ENCODE measurements around the gene TSPYL1. TPM values are rescaled to one million over a fixed set of nuclear protein-coding genes. Genes with fewer than 3 reads are reported as not detected.

Gene TSPYL1
- total and polyA plus RNA-seq, 2 of the 8 experiments (the other 6 are each of a cell fraction or from before 2014, with no cell fraction given), result 33.2 to 79.1 TPM

DNA sequence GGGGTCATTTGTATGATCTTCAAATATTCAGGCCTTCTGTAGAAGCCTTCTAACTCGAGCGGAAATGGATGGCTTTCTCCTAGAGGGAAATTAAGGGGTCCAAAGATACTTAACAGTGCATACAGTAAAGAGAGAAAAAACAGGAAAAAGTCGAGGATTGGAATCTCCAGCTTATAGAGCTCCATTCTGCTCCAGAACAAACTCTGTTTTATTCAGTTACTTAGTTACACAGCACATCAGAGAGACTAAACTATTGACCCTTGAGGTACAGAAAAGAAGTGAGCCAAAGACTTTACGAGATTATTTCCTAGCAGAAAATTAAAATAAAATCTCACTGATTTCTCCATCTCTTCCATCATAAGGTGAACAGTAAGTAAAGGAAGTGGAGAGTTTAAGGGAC, 47.3 kb upstream of the TSPYL1 start:
- Histone ChIP-seq H3K36me3 (ENCODE audit: control insufficient read depth in 2 of 4, insufficient read depth in 4 of 4, low read length in 3 of 4) (no peaks in the 10 kb centered on the region), H3K27ac (ENCODE audit: low read depth, low read length) (no peak overlapping the region), H2BK120ac (replicated peaks; ENCODE audit: low read depth, low read length) (peak overlapping the region; percentile 38), H2BK20ac (ENCODE audit: low read length) (peak overlapping the region; percentile 75; the same call in 1 of the 2 replicates), H3K9ac (replicated peaks in 1 of 4; ENCODE audit: extremely low read depth in 1 of 4, low read depth in 3 of 4, low read length in 3 of 4) (no peak overlapping the region), H3K4me2 (ENCODE audit: insufficient read depth in 1 of 2, low read depth in 2 of 2, low read length in 2 of 2) (peak overlapping the region; percentile 13 to 49; a peak in 2 of 4 replicates), H3K79me1 (ENCODE audit: low read depth, low read length) (no peaks in the 10 kb centered on the region), H4K20me1 (replicated peaks in 1 of 2; ENCODE audit: control insufficient read depth in 1 of 2, insufficient read depth in 2 of 2, low read length in 2 of 2) (no peaks in the 10 kb centered on the region), H3K14ac (ENCODE audit: insufficient read length) (no peak overlapping the region), H4K8ac (ENCODE audit: extremely low read depth, insufficient read depth, low read length) (no peak overlapping the region), H2AK5ac (ENCODE audit: low read depth, low read length) (no peak overlapping the region), H3K23me2 (ENCODE audit: low read depth, low read length) (no peaks in the 10 kb centered on the region), H4K91ac (replicated peaks; ENCODE audit: insufficient read length, low read length) (peak overlapping the region; percentile 34), H3K4me3 (ENCODE audit: extremely low read depth in 1 of 4, insufficient read depth in 2 of 4, low read depth in 3 of 4, low read length in 4 of 4) (peak overlapping the region in 1 of 4 experiments; percentile 31; a peak in 1 of 8 replicates), H3K4me1 (replicated peaks in 1 of 4; ENCODE audit: control insufficient read depth in 3 of 4, insufficient read depth in 4 of 4, low read length in 3 of 4) (peaks cover 3 to 32% (median 26%) of the 10 kb centered on the region in 4 experiments; a peak in 6 of 7 replicates), H2AFZ (ENCODE audit: low read length) (no peak overlapping the region), H3K4ac (replicated peaks; ENCODE audit: insufficient read length, low read depth, low read length) (peak overlapping the region; percentile 65), H2BK12ac (ENCODE audit: low read depth, low read length) (no peak overlapping the region), H3K9me3 (ENCODE audit: insufficient read depth in 2 of 2, low read depth in 1 of 2, low read length in 1 of 2) (no peaks in the 10 kb centered on the region), H2BK5ac (ENCODE audit: low read depth, low read length) (peak overlapping the region; percentile 45; the same call in 1 of the 2 replicates), H3K23ac (ENCODE audit: insufficient read length) (no peak overlapping the region), H3K18ac (ENCODE audit: extremely low read depth, low read length) (no peak overlapping the region), H3K79me2 (ENCODE audit: control insufficient read depth in 1 of 2, insufficient read depth in 2 of 2, low read length in 2 of 2) (no peaks in the 10 kb centered on the region), H2BK15ac (ENCODE audit: low read length) (no peak overlapping the region), H3K27me3 (replicated peaks in 1 of 4; ENCODE audit: control insufficient read depth in 3 of 4, extremely low read depth in 1 of 4, insufficient read depth in 3 of 4, low read length in 3 of 4) (no peaks in the 10 kb centered on the region), H4K5ac (ENCODE audit: insufficient read length, low read depth, low read length) (peak overlapping the region; percentile 4), H3K56ac (replicated peaks; ENCODE audit: insufficient read length, low read depth, low read length) (no peak overlapping the region)
- no peak for DNase-seq (ENCODE audit: low read depth in 1 of 2, low spot score in 2 of 2)
- POLR2A ChIA-PET (ENCODE audit: partially characterized antibody), result interaction anchor here (0.6 to 2.0 kb wide), 3 partner anchors 44 to 54 kb away, joined by 3 to 6 read pairs (median 3); partner anchors contain the start of genes DSE and TSPYL1
- WGBS, 2 experiments (ENCODE audit: extremely low coverage in 1 of 2, insufficient coverage in 1 of 2, insufficient read length in 1 of 2, insufficient replicate concordance in 2 of 2, low coverage in 1 of 2, low lambda C conversion rate in 2 of 2, missing lambda C conversion rate in 1 of 2), result 76% methylated on average over 4 of the region's 4 CpGs; no CpG with 5 or more reads in 1 of the 2 experiments
- TF ChIP-seq SP1 (IDR thresholded peaks at IDR 0.05; ENCODE audit: low read depth, low read length) (no peak), SIN3A (conservative IDR thresholded peaks at IDR 0.05 in 1 of 2, IDR thresholded peaks at IDR 0.05 in 1 of 2; ENCODE audit: low read depth in 1 of 2, low read length in 2 of 2) (no peak), GABPA (IDR thresholded peaks at IDR 0.05; ENCODE audit: borderline replicate concordance, insufficient read depth, low read length) (no peak), GTF2F1 (IDR thresholded peaks at IDR 0.05; ENCODE audit: borderline replicate concordance, low read depth, low read length) (no peak), TCF12 (IDR thresholded peaks at IDR 0.05; ENCODE audit: low read depth, low read length) (no peak), MAFK (IDR thresholded peaks at IDR 0.05; ENCODE audit: low read depth, low read length) (no peak), YY1 (IDR thresholded peaks at IDR 0.05; ENCODE audit: low read depth, low read length) (no peak)
- TF ChIP-seq, protein P1, sequence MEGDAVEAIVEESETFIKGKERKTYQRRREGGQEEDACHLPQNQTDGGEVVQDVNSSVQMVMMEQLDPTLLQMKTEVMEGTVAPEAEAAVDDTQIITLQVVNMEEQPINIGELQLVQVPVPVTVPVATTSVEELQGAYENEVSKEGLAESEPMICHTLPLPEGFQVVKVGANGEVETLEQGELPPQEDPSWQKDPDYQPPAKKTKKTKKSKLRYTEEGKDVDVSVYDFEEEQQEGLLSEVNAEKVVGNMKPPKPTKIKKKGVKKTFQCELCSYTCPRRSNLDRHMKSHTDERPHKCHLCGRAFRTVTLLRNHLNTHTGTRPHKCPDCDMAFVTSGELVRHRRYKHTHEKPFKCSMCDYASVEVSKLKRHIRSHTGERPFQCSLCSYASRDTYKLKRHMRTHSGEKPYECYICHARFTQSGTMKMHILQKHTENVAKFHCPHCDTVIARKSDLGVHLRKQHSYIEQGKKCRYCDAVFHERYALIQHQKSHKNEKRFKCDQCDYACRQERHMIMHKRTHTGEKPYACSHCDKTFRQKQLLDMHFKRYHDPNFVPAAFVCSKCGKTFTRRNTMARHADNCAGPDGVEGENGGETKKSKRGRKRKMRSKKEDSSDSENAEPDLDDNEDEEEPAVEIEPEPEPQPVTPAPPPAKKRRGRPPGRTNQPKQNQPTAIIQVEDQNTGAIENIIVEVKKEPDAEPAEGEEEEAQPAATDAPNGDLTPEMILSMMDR (IDR thresholded peaks at IDR 0.05; ENCODE audit: control extremely low read depth in 1 of 3, insufficient read depth in 1 of 3, low read depth in 1 of 3, low read length in 3 of 3), result no peak
- FAIRE-seq, result no peak
- CTCF ChIA-PET (ENCODE audit: partially characterized antibody), result interaction anchor here (0.7 to 1.4 kb wide), 5 partner anchors 11 to 58 kb away, joined by 3 to 4 read pairs (median 3); partner anchors contain the start of gene DSE

Measured in H1 (cell line).